Activated T-helper 17 cell treated with anti-CD3 and anti-CD28 coated beads, Interleukin-2, amount 50 U/mL, for 72 hours (primary cell): Measurements from ENCODE around the gene IGFBPL1. TPM values are rescaled to one million over a fixed set of nuclear protein-coding genes. Genes with fewer than 3 reads are reported as not detected.
A peak's percentile ranks its signal among the peaks of the same experiment; 100 is the strongest.
"Not testable (repeated sequence)": the region's sequence is repeated elsewhere in the genome, so short reads cannot be mapped to it uniquely, and the experiment has no call there.

Experiments used
- ATAC-seq: fragments of 150-1000 bp; cut with Tn5 transposase; replicated peaks from 2 replicates; pipeline ENCODE4 v1.10.0; 2021; ENCODE audit warnings: mild to moderate bottlenecking, moderate library complexity
- H3K27ac Mint-ChIP-seq: one replicate; pipeline ENCODE4 v1.8.0; 2022; ENCODE audit warnings: mixed read lengths
- H3K27me3 Mint-ChIP-seq: one replicate; pipeline ENCODE4 v1.8.0; 2022; ENCODE audit warnings: mixed read lengths
- H3K36me3 Mint-ChIP-seq: one replicate; pipeline ENCODE4 v1.8.0; 2022; ENCODE audit warnings: low read depth, mild to moderate bottlenecking, mixed read lengths
- H3K4me1 Mint-ChIP-seq: one replicate; pipeline ENCODE4 v1.8.0; 2022; ENCODE audit warnings: mixed read lengths
- H3K4me3 Mint-ChIP-seq: one replicate; pipeline ENCODE4 v1.8.0; 2022; ENCODE audit warnings: mild to moderate bottlenecking, mixed read lengths
- H3K9me3 Mint-ChIP-seq: one replicate; pipeline ENCODE4 v1.8.0; 2022; ENCODE audit warnings: mixed read lengths
- total RNA-seq, 2 donors: library from RNA; stranded (reverse); gene quantifications; one replicate each; pipeline ENCODE4 v1.2.3, GENCODE V29; 2022

IGFBPL1 gene
- total RNA-seq, 2 donors from 2014 or later = not detected

- no peak for ATAC-seq
- Mint-ChIP-seq H3K27me3 (peaks cover 12% of the 10 kb centered on the region), H3K4me1 (no peaks in the 10 kb centered on the region)
Observed at GRCh38 chr9:38384990-38385848, 39.0 kb downstream of the IGFBPL1 start.

GRCh38 chr9:38382141-38382540, 42.1 kb downstream of the IGFBPL1 start:
- H3K27ac Mint-ChIP-seq = no peak overlapping the region
- no peaks in the 10 kb centered on the region for H3K36me3 Mint-ChIP-seq
- peaks cover 12% of the 10 kb centered on the region for H3K27me3 Mint-ChIP-seq
- no peaks in the 10 kb centered on the region for H3K9me3 Mint-ChIP-seq
- H3K4me3 Mint-ChIP-seq = no peak overlapping the region
- ATAC-seq = no peak
- H3K4me1 Mint-ChIP-seq = no peaks in the 10 kb centered on the region

More at GRCh38 chr9:38384990-38385848, 39.0 kb downstream of the IGFBPL1 start:
- Mint-ChIP-seq H3K27ac (no peak overlapping the region), H3K9me3 (no peaks in the 10 kb centered on the region), H3K4me3 (no peak overlapping the region), H3K36me3 (no peaks in the 10 kb centered on the region)

GRCh38 chr9:38380872-38381534, 43.3 kb downstream of the IGFBPL1 start:
- ATAC-seq = no peak
- Mint-ChIP-seq H3K4me1 (no peaks in the 10 kb centered on the region), H3K4me3 (no peak overlapping the region), H3K9me3 (no peaks in the 10 kb centered on the region), H3K27me3 (peaks cover 12% of the 10 kb centered on the region), H3K27ac (no peak overlapping the region), H3K36me3 (no peaks in the 10 kb centered on the region)

- ATAC-seq = no peak
- Mint-ChIP-seq H3K4me3 (no peak overlapping the region), H3K36me3 (no peaks in the 10 kb centered on the region), H3K27ac (no peak overlapping the region), H3K9me3 (no peaks in the 10 kb centered on the region), H3K4me1 (no peaks in the 10 kb centered on the region), H3K27me3 (peaks cover 11% of the 10 kb centered on the region)
Observed at GRCh38 chr9:38380230-38380871, 43.9 kb downstream of the IGFBPL1 start.

GRCh38 chr9:38377336-38378083, 46.7 kb downstream of the IGFBPL1 start:
- not testable (repeated sequence) for H3K27ac Mint-ChIP-seq, H3K4me1 Mint-ChIP-seq, H3K36me3 Mint-ChIP-seq, ATAC-seq, H3K4me3 Mint-ChIP-seq, H3K27me3 Mint-ChIP-seq, H3K9me3 Mint-ChIP-seq

- Mint-ChIP-seq H3K9me3 (no peaks in the 10 kb centered on the region), H3K4me1 (no peaks in the 10 kb centered on the region), H3K36me3 (no peaks in the 10 kb centered on the region), H3K4me3 (no peak overlapping the region), H3K27ac (no peak overlapping the region), H3K27me3 (peaks cover 7% of the 10 kb centered on the region)
- ATAC-seq = no peak
Observed at GRCh38 chr9:38376021-38376670, 48.1 kb downstream of the IGFBPL1 start.

GRCh38 chr9:38375572-38375963, 48.7 kb downstream of the IGFBPL1 start:
- no peaks in the 10 kb centered on the region for H3K4me1 Mint-ChIP-seq

GRCh38 chr9:38374847-38375571, 49.2 kb downstream of the IGFBPL1 start:
- no peaks in the 10 kb centered on the region for H3K9me3 Mint-ChIP-seq
- H3K27ac Mint-ChIP-seq = no peak overlapping the region
- H3K36me3 Mint-ChIP-seq = no peaks in the 10 kb centered on the region
- no peak overlapping the region for H3K4me3 Mint-ChIP-seq
- no peaks in the 10 kb centered on the region for H3K4me1 Mint-ChIP-seq
- ATAC-seq = no peak
- peaks cover 7% of the 10 kb centered on the region for H3K27me3 Mint-ChIP-seq

More at GRCh38 chr9:38375572-38375963, 48.7 kb downstream of the IGFBPL1 start:
- no peak overlapping the region for H3K27ac Mint-ChIP-seq
- H3K4me3 Mint-ChIP-seq = no peak overlapping the region
- ATAC-seq = no peak
- H3K27me3 Mint-ChIP-seq = peaks cover 7% of the 10 kb centered on the region
- H3K36me3 Mint-ChIP-seq = no peaks in the 10 kb centered on the region
- no peaks in the 10 kb centered on the region for H3K9me3 Mint-ChIP-seq

GRCh38 chr9:38373679-38374078, 50.6 kb downstream of the IGFBPL1 start:
- ATAC-seq = peak; percentile 31
- Mint-ChIP-seq H3K27me3 (peaks cover 7% of the 10 kb centered on the region), H3K27ac (no peak overlapping the region), H3K36me3 (no peaks in the 10 kb centered on the region), H3K9me3 (no peaks in the 10 kb centered on the region), H3K4me1 (no peaks in the 10 kb centered on the region), H3K4me3 (no peak overlapping the region)

- H3K27ac Mint-ChIP-seq = no peak overlapping the region
- no peak overlapping the region for H3K4me3 Mint-ChIP-seq
- no peak for ATAC-seq
- no peaks in the 10 kb centered on the region for H3K4me1 Mint-ChIP-seq
- H3K27me3 Mint-ChIP-seq = peaks cover 7% of the 10 kb centered on the region
- H3K36me3 Mint-ChIP-seq = no peaks in the 10 kb centered on the region
- H3K9me3 Mint-ChIP-seq = no peaks in the 10 kb centered on the region
Observed at GRCh38 chr9:38372762-38373619, 51.3 kb downstream of the IGFBPL1 start.

- H3K27me3 Mint-ChIP-seq = peaks cover 7% of the 10 kb centered on the region
- H3K9me3 Mint-ChIP-seq = no peaks in the 10 kb centered on the region
- ATAC-seq = peak; percentile 37
- no peak overlapping the region for H3K27ac Mint-ChIP-seq
- H3K36me3 Mint-ChIP-seq = no peaks in the 10 kb centered on the region
- no peaks in the 10 kb centered on the region for H3K4me1 Mint-ChIP-seq
- H3K4me3 Mint-ChIP-seq = no peak overlapping the region
Observed at GRCh38 chr9:38371495-38371894, 52.8 kb downstream of the IGFBPL1 start.

GRCh38 chr9:38370176-38370575, 54.1 kb downstream of the IGFBPL1 start:
- Mint-ChIP-seq H3K27ac (no peak overlapping the region), H3K27me3 (peaks cover 3% of the 10 kb centered on the region), H3K9me3 (no peaks in the 10 kb centered on the region), H3K4me3 (no peak overlapping the region), H3K4me1 (no peaks in the 10 kb centered on the region), H3K36me3 (no peaks in the 10 kb centered on the region)
- no peak for ATAC-seq

- no peak overlapping the region for H3K27ac Mint-ChIP-seq
- H3K9me3 Mint-ChIP-seq = no peaks in the 10 kb centered on the region
- H3K36me3 Mint-ChIP-seq = no peaks in the 10 kb centered on the region
- no peak overlapping the region for H3K4me3 Mint-ChIP-seq
- ATAC-seq = no peak
- no peaks in the 10 kb centered on the region for H3K4me1 Mint-ChIP-seq
- H3K27me3 Mint-ChIP-seq = peaks cover 9% of the 10 kb centered on the region
Observed at GRCh38 chr9:38368731-38369130, 55.5 kb downstream of the IGFBPL1 start.
